ENCODE data around the gene CDKN2B. TPM values are rescaled to one million over a fixed set of nuclear protein-coding genes. Genes with fewer than 3 reads are reported as not detected.

The CDKN2B gene
- total and polyA plus RNA-seq, 2 of the 13 experiments (the other 11 are each of a cell fraction or from before 2014, with no cell fraction given), result 1.4 to 1.5 TPM

- no peak for TF ChIP-seq PRDM10 (CRISPR knock-in tag; IDR thresholded peaks at IDR 0.05; ENCODE audit: low read depth)
- TF ChIP-seq TBL1XR1 (IDR thresholded peaks at IDR 0.05; ENCODE audit: borderline replicate concordance, low read length, partially characterized antibody), result no peak
- TF ChIP-seq TCF12 (IDR thresholded peaks at IDR 0.05), result no peak
- no peak for TF ChIP-seq TCF12 (CRISPR knock-in tag; IDR thresholded peaks at IDR 0.05)
- no peak for TF ChIP-seq ZNF234 (CRISPR knock-in tag; conservative IDR thresholded peaks at IDR 0.05)
- no peak for TF ChIP-seq SP5 (CRISPR knock-in tag; IDR thresholded peaks at IDR 0.05; ENCODE audit: borderline replicate concordance, low read depth)
- no peak for TF ChIP-seq SNRNP70 (IDR thresholded peaks at IDR 0.05; ENCODE audit: low read depth, low read length)
- no peak for TF ChIP-seq MTERF4 (CRISPR knock-in tag; IDR thresholded peaks at IDR 0.05)
- no peak for TF ChIP-seq XRCC5 (optimal IDR thresholded peaks at IDR 0.05; ENCODE audit: low read length)
- TF ChIP-seq MXD4 (CRISPR knock-in tag; IDR thresholded peaks at IDR 0.05), result no peak
- no peak for TF ChIP-seq ZKSCAN5 (CRISPR knock-in tag; IDR thresholded peaks at IDR 0.05)
These were observed 47.3 kb upstream of the CDKN2B start (continued) for GRCh38 chr9:22056402-22056801.
